Activated CD4-positive, alpha-beta T cell treated with anti-CD3 and anti-CD28 coated beads, Interleukin-2, amount 50 U/mL, for 4 hours (primary cell): ENCODE data around the gene MFN1.

ENCODE experiments used
- DNase-seq, 2 experiments: peaks; one replicate each; pipeline ENCODE4 v3.0.0-alpha.2; 2020

Gene MFN1

GRCh38 chr3:179348325-179349013 lies 960 bp downstream of the MFN1 start:
- DNase-seq: no peak

DNA sequence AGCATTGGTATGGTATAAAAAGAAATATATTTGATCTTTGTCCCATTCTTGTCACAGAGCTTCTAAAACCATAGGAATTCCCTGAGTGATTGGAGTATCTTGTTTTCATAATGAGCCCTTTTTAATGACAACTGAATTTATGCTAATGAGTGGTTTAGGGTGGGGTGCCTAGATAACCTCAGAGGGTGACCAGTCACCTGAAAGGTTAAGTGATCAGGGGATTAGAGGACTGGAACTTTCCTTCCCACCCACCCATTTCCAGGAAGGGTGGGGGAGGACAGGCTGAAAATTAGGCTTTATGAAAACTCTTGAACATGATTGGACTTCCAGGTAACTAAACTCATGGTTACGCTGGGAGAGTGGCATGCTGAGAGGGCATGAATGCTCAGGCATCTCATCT lies 8.5 kb downstream of the MFN1 start:
- no peak for DNase-seq

GRCh38 chr3:179363332-179363731 lies 15.8 kb downstream of the MFN1 start:
- DNase-seq: no peak

DNA sequence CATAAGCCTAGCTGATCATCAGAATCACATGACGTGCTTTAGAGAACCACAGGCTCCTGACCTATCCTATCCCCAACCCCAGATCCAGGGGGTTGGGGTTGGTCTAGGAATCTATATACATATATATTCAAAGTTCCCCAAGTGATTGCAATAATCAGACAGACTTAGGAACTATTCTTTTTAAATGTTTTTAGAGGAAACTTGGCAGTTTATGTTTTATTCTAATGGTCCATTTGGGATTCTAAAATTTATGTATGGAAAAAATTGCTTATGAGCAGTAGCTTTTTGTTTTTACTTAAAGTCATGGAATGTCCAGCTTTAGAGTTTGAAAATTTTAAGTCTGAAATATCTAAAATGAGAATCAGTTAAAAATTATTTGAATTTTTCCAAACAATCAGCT lies 22.1 kb downstream of the MFN1 start:
- no peak for DNase-seq

GRCh38 chr3:179373938-179374337 lies 26.4 kb downstream of the MFN1 start:
- DNase-seq: no peak

GRCh38 chr3:179375091-179375999 lies 27.8 kb downstream of the MFN1 start:
- DNase-seq: no peak

DNA sequence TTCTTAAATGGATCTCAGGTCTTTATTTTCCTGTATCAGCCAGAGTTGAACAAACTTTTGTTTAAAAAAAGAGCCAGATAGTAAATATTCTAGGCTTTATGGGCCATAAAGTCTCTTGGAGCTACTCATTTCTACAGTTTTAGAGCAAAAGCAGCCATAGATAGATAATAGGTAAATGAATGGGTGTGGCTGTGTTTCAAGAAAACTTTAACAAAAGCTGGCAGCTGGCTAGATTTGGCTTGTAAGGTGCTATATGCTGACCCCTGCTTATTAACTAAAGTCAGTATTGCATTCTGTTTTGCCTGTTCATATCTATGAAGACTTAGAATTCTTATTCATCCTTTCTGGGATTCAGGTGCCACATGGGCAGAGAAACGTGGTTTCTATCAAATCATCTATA lies 29.0 kb downstream of the MFN1 start:
- DNase-seq: no peak

GRCh38 chr3:179391906-179392305 lies 44.4 kb downstream of the MFN1 start:
- no peak for DNase-seq

GRCh38 chr3:179398574-179399231 lies 51.2 kb downstream of the MFN1 start:
- DNase-seq: no peak

- no peak for DNase-seq
These were observed 54.1 kb downstream of the MFN1 start for GRCh38 chr3:179401561-179401960.

- DNase-seq: no peak
These were observed 55.5 kb downstream of the MFN1 start for GRCh38 chr3:179402963-179403362.

GRCh38 chr3:179404307-179404706 lies 56.8 kb downstream of the MFN1 start:
- no peak for DNase-seq

DNA sequence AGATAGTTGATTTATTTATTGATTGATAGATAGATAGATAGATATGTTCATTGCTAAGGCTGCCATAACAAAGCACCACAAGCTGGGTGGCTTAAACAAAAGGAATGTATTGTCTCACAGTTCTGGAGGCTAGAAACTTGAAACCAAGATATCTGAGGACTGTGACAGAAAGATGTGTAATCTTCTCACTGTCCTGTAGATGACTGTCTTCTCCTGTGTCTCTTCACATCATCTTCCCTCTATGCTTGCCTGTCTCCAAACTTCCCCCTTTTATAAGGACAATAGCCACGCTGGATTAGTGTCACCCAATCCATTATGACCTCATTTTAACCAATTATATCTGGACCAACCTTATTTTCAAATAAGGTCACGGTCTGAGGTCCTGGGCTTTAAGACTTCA lies 62.8 kb downstream of the MFN1 start:
- no peak for DNase-seq

GRCh38 chr3:179410999-179411398 lies 63.5 kb downstream of the MFN1 start:
- DNase-seq: no peak

DNA sequence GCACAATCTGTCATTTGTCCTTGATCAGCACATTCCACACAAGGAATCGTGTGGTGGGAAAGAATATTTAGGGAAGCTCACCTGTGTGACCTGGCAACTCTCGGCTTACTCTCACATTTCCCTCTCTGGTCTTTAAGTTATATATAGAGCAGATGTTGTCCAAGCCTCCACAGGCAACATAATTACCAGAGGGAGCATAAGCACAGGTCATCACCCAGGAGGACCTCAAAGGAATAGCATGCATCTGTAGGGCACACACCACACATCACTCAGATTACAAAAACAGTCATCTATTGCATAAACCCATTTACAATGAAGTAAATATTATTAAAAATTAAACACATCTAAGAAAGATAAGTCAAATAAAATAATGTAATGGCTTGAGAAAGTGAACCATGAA lies 67.3 kb downstream of the MFN1 start:
- no peak for DNase-seq

DNA sequence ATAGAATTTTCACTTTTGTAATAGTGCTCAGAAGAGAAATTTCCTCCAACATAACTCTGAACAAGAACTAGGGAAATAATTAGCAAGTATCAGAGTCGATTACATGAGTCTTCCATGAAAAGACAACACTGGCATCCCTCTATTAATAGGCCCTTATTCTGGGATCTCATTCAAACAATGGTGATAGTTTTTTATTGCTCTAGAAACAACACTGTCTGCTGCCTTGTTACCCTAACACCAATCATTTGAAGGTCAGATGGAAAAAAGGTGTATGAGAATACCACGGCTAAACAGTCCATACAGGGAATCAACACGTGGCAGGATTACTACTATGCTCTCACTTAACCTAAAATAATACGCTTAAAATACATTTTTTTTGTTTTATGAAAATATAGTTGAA lies 67.9 kb downstream of the MFN1 start:
- no peak for DNase-seq

DNA sequence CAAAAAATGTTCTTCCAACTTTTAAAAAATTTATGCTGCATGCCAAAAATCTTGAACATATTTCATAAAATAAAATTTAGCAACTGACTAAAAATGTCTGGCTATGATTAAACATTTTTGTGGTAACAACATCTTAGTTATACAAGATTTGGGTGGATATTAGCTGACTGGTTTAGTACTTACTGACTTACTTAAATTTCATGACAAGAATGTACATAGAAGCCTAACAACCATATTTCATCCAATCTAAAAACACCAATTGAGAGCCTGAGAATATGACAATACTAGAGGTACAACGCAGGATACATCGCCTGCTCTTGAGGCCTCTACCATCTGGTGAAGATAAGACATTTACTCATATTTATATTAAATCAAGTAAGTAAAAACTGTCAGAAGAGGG lies 69.2 kb downstream of the MFN1 start:
- DNase-seq: no peak

GRCh38 chr3:179418610-179419009 lies 71.1 kb downstream of the MFN1 start:
- DNase-seq: no peak

DNA sequence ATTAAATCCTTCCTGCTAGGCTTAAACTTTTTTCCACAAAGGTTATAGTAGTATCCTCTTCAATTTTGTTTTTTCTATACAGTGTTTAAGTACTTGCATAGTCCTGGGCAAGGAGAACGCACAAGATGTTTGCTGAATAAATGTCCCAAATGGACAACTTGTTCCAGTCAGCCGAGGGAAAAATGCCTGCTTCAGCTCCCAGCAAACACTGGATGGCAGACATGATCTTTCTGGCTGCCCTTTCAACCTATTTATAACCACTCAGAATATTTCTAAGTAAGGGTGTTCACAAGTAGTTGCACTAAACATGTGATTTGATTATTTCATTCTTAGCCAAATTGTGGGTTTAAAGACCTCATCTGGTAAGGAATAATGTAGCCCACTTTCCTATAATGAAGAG lies 74.0 kb downstream of the MFN1 start:
- no peak for DNase-seq

DNA sequence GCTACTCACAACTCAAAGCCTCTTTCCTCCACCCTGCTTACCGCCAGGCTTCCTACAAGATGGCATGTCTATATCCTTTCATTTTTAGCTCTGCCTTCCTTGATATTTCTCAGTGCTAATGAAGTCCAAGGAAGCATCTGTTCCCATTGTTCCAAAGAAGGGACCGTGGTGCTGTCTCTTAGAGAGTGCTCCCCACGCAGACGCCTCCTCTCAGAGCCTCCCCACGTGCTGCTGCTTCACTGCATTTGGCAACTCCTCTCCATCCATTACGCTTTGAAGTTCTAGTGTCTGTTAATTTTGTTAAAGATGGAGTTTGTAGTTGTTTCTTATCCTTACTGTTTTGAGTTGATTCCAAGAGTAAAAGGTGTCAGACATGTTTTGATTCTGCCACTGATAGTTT lies 77.6 kb downstream of the MFN1 start:
- DNase-seq: no peak

GRCh38 chr3:179428876-179429548 lies 81.5 kb downstream of the MFN1 start:
- DNase-seq: no peak

- no peak for DNase-seq
These were observed 82.9 kb downstream of the MFN1 start for GRCh38 chr3:179430277-179430870.

DNA sequence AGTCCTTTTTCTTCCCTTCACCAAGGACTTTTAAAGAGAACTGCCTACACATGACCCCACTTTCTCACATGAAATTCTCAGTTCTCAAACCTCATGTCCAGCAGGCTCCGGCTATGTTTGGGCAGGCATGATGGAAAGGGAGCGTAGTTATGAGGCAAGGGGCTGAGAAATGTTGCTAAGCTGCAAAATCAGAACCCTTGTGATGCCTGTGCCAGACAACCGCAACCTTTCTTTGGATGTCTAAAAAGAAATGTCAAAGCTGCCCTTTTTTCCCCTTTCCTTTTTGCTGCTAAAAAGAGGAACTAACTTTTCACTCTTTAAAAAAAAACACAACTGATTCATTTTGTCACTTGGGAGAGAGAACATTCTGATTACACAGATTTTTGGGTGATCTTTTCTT lies 84.5 kb downstream of the MFN1 start:
- DNase-seq: no peak
